C4-2B (cell line): ENCODE data around the gene TMEM38B.

Experiments
- H3K27ac ChIP-seq: fragments of 450-650 bp; 2 replicates; pipeline ENCODE4 v1.5.1; 2017
- CTCF ChIP-seq: fragments of 450-650 bp; conservative IDR thresholded peaks from 2 replicates; pipeline ENCODE4 v1.5.1; 2017; ENCODE audit warnings: mild to moderate bottlenecking
- ZFX ChIP-seq: fragments of 450-650 bp; IDR thresholded peaks from 2 replicates; pipeline ENCODE4 v1.6.1; 2017

TMEM38B gene

GRCh38 chr9:105711867-105712266 is 17.5 kb downstream of the TMEM38B start:
- no peak for TF ChIP-seq CTCF
- TF ChIP-seq ZFX: no peak
- H3K27ac ChIP-seq: no peak overlapping the region

GRCh38 chr9:105712297-105712696 is 18.0 kb downstream of the TMEM38B start:
- no peak overlapping the region for H3K27ac ChIP-seq
- TF ChIP-seq CTCF (no peak), ZFX (no peak)

GRCh38 chr9:105712773-105713172 is 18.4 kb downstream of the TMEM38B start:
- no peak overlapping the region for H3K27ac ChIP-seq
- TF ChIP-seq CTCF: no peak
- TF ChIP-seq ZFX: no peak

- TF ChIP-seq CTCF (no peak), ZFX (no peak)
- H3K27ac ChIP-seq: no peak overlapping the region
Observed at GRCh38 chr9:105713260-105714019, 19.1 kb downstream of the TMEM38B start.

- no peak overlapping the region for H3K27ac ChIP-seq
- TF ChIP-seq CTCF (no peak), ZFX (no peak)
Observed at GRCh38 chr9:105714020-105714331, 19.6 kb downstream of the TMEM38B start.

- H3K27ac ChIP-seq: no peak overlapping the region
- TF ChIP-seq CTCF (no peak), ZFX (no peak)
Observed at GRCh38 chr9:105716146-105716545, 21.8 kb downstream of the TMEM38B start.

GRCh38 chr9:105722099-105722498 is 27.8 kb downstream of the TMEM38B start:
- no peak overlapping the region for H3K27ac ChIP-seq
- TF ChIP-seq CTCF (peak; percentile 8), ZFX (no peak)
